ENCODE data around the gene HNF4A.

HNF4A gene

DNA sequence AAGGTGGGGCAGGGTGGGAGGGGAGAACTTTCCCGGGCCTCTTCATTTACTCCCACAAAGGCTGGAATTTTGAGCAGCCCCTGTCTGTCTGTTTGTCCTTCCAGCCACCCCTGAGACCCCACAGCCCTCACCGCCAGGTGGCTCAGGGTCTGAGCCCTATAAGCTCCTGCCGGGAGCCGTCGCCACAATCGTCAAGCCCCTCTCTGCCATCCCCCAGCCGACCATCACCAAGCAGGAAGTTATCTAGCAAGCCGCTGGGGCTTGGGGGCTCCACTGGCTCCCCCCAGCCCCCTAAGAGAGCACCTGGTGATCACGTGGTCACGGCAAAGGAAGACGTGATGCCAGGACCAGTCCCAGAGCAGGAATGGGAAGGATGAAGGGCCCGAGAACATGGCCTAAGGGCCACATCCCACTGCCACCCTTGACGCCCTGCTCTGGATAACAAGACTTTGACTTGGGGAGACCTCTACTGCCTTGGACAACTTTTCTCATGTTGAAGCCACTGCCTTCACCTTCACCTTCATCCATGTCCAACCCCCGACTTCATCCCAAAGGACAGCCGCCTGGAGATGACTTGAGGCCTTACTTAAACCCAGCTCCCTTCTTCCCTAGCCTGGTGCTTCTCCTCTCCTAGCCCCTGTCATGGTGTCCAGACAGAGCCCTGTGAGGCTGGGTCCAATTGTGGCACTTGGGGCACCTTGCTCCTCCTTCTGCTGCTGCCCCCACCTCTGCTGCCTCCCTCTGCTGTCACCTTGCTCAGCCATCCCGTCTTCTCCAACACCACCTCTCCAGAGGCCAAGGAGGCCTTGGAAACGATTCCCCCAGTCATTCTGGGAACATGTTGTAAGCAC, 74.1 kb downstream of the HNF4A start:
- TF ChIP-seq ZBTB7A (IDR thresholded peaks at IDR 0.05; ENCODE audit: low read depth) (no peak), FOXM1 (IDR thresholded peaks at IDR 0.05; ENCODE audit: borderline replicate concordance, low read depth) (no peak), NFIC (IDR thresholded peaks at IDR 0.05) (no peak), TEAD4 (IDR thresholded peaks at IDR 0.05) (no peak), EP300 (IDR thresholded peaks at IDR 0.05; ENCODE audit: borderline replicate concordance) (no peak)
- TF ChIP-seq, protein P1, sequence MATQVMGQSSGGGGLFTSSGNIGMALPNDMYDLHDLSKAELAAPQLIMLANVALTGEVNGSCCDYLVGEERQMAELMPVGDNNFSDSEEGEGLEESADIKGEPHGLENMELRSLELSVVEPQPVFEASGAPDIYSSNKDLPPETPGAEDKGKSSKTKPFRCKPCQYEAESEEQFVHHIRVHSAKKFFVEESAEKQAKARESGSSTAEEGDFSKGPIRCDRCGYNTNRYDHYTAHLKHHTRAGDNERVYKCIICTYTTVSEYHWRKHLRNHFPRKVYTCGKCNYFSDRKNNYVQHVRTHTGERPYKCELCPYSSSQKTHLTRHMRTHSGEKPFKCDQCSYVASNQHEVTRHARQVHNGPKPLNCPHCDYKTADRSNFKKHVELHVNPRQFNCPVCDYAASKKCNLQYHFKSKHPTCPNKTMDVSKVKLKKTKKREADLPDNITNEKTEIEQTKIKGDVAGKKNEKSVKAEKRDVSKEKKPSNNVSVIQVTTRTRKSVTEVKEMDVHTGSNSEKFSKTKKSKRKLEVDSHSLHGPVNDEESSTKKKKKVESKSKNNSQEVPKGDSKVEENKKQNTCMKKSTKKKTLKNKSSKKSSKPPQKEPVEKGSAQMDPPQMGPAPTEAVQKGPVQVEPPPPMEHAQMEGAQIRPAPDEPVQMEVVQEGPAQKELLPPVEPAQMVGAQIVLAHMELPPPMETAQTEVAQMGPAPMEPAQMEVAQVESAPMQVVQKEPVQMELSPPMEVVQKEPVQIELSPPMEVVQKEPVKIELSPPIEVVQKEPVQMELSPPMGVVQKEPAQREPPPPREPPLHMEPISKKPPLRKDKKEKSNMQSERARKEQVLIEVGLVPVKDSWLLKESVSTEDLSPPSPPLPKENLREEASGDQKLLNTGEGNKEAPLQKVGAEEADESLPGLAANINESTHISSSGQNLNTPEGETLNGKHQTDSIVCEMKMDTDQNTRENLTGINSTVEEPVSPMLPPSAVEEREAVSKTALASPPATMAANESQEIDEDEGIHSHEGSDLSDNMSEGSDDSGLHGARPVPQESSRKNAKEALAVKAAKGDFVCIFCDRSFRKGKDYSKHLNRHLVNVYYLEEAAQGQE (IDR thresholded peaks at IDR 0.05; ENCODE audit: low read depth): no peak
- TF ChIP-seq, protein P2, sequence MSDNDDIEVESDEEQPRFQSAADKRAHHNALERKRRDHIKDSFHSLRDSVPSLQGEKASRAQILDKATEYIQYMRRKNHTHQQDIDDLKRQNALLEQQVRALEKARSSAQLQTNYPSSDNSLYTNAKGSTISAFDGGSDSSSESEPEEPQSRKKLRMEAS (IDR thresholded peaks at IDR 0.05): no peak

DNA sequence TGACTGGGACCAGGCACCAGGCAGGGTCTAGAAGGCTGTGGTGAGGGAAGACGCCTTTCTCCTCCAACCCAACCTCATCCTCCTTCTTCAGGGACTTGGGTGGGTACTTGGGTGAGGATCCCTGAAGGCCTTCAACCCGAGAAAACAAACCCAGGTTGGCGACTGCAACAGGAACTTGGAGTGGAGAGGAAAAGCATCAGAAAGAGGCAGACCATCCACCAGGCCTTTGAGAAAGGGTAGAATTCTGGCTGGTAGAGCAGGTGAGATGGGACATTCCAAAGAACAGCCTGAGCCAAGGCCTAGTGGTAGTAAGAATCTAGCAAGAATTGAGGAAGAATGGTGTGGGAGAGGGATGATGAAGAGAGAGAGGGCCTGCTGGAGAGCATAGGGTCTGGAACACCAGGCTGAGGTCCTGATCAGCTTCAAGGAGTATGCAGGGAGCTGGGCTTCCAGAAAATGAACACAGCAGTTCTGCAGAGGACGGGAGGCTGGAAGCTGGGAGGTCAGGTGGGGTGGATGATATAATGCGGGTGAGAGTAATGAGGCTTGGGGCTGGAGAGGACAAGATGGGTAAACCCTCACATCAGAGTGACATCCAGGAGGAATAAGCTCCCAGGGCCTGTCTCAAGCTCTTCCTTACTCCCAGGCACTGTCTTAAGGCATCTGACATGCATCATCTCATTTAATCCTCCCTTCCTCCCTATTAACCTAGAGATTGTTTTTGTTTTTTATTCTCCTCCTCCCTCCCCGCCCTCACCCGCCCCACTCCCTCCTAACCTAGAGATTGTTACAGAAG, 75.0 kb downstream of the HNF4A start:
- TF ChIP-seq, protein P3, sequence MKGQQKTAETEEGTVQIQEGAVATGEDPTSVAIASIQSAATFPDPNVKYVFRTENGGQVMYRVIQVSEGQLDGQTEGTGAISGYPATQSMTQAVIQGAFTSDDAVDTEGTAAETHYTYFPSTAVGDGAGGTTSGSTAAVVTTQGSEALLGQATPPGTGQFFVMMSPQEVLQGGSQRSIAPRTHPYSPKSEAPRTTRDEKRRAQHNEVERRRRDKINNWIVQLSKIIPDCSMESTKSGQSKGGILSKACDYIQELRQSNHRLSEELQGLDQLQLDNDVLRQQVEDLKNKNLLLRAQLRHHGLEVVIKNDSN (IDR thresholded peaks at IDR 0.05): no peak
- TF ChIP-seq EP300 (IDR thresholded peaks at IDR 0.05; ENCODE audit: borderline replicate concordance) (no peak), TCF12 (IDR thresholded peaks at IDR 0.05; ENCODE audit: low read depth) (no peak), EGR1 (IDR thresholded peaks at IDR 0.05) (no peak), FOXM1 (IDR thresholded peaks at IDR 0.05; ENCODE audit: borderline replicate concordance, low read depth) (no peak), NFIC (IDR thresholded peaks at IDR 0.05) (no peak), RAD21 (IDR thresholded peaks at IDR 0.05; ENCODE audit: low read depth) (no peak), TAF1 (IDR thresholded peaks at IDR 0.05; ENCODE audit: low read depth) (no peak)
- TF ChIP-seq, protein P2 (IDR thresholded peaks at IDR 0.05): no peak
- TF ChIP-seq, protein P1 (IDR thresholded peaks at IDR 0.05; ENCODE audit: low read depth): no peak

DNA sequence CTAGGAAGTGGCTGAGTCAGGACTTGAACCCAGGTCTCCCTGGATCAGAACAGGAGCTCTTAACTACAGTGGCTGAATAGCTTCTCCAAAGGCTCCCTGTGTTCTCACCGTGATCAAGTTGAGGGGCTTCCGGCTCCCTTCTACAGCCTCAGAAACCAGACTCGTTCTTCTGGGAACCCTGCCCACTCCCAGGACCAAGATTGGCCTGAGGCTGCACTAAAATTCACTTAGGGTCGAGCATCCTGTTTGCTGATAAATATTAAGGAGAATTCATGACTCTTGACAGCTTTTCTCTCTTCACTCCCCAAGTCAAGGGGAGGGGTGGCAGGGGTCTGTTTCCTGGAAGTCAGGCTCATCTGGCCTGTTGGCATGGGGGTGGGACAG, 75.6 kb downstream of the HNF4A start:
- no peak for TF ChIP-seq NFIC (IDR thresholded peaks at IDR 0.05)
- TF ChIP-seq, protein P2 (IDR thresholded peaks at IDR 0.05): no peak
- TF ChIP-seq EGR1 (IDR thresholded peaks at IDR 0.05): no peak
- TF ChIP-seq ZBTB7A (IDR thresholded peaks at IDR 0.05; ENCODE audit: low read depth): no peak

DNA sequence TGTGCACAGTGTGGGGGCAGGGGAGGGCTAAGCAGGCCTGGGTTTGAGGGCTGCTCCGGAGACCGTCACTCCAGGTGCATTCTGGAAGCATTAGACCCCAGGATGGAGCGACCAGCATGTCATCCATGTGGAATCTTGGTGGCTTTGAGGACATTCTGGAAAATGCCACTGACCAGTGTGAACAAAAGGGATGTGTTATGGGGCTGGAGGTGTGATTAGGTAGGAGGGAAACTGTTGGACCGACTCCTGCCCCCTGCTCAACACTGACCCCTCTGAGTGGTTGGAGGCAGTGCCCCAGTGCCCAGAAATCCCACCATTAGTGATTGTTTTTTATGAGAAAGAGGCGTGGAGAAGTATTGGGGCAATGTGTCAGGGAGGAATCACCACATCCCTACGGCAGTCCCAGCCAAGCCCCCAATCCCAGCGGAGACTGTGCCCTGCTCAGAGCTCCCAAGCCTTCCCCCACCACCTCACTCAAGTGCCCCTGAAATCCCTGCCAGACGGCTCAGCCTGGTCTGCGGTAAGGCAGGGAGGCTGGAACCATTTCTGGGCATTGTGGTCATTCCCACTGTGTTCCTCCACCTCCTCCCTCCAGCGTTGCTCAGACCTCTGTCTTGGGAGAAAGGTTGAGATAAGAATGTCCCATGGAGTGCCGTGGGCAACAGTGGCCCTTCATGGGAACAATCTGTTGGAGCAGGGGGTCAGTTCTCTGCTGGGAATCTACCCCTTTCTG, 76.2 kb downstream of the HNF4A start:
- TF ChIP-seq, protein P3 (IDR thresholded peaks at IDR 0.05): no peak
- TF ChIP-seq FOXM1 (IDR thresholded peaks at IDR 0.05; ENCODE audit: borderline replicate concordance, low read depth) (no peak), YY1 (IDR thresholded peaks at IDR 0.05; ENCODE audit: low read depth) (no peak), TCF12 (IDR thresholded peaks at IDR 0.05; ENCODE audit: low read depth) (no peak), RAD21 (IDR thresholded peaks at IDR 0.05; ENCODE audit: low read depth) (no peak), ZBTB7A (IDR thresholded peaks at IDR 0.05; ENCODE audit: low read depth) (no peak), TAF1 (IDR thresholded peaks at IDR 0.05; ENCODE audit: low read depth) (no peak), CREB1 (IDR thresholded peaks at IDR 0.05; ENCODE audit: low read depth) (no peak), NFIC (IDR thresholded peaks at IDR 0.05) (no peak), CEBPB (IDR thresholded peaks at IDR 0.05) (no peak), EP300 (IDR thresholded peaks at IDR 0.05; ENCODE audit: borderline replicate concordance) (no peak), EGR1 (IDR thresholded peaks at IDR 0.05) (no peak), TEAD4 (IDR thresholded peaks at IDR 0.05) (no peak)
- TF ChIP-seq, protein P2 (IDR thresholded peaks at IDR 0.05): no peak
- TF ChIP-seq, protein P1 (IDR thresholded peaks at IDR 0.05; ENCODE audit: low read depth): no peak

All from Ishikawa (cell line).